ENCODE data around the gene SPRY1. TPM values are rescaled to one million over a fixed set of nuclear protein-coding genes. Genes with fewer than 3 reads are reported as not detected.
A peak's percentile ranks its signal among the peaks of the same experiment; 100 is the strongest.

Gene SPRY1
- 47.6 and 49.0 TPM in 2 replicates for total RNA-seq

- H3K27ac Mint-ChIP-seq, result peak within 1 kb of the TSS; percentile 96
Observed at GRCh38 chr4:123396307-123397143, at the start of gene SPRY1. TSS of gene SPRY1 (plus strand) at chr4:123396795. CDS start at chr4:123401592, 4,797 bp downstream.

GRCh38 chr4:123346951-123347350 is 49.6 kb upstream of the SPRY1 start:
- intact Hi-C loops (cut with micrococcal nuclease), result no loop called here
- H3K4me3 Mint-ChIP-seq, result no peak overlapping the region
- peaks cover 22% of the 10 kb centered on the region for H3K27me3 Mint-ChIP-seq (ENCODE audit: insufficient read depth)
- H3K4me1 Mint-ChIP-seq (ENCODE audit: low read depth), result peaks cover 5% of the 10 kb centered on the region
- no peaks in the 10 kb centered on the region for H3K9me3 Mint-ChIP-seq
- no peak for DNase-seq (ENCODE audit: low spot score)
- H3K27ac Mint-ChIP-seq, result no peak overlapping the region
- no peaks in the 10 kb centered on the region for H3K36me3 Mint-ChIP-seq (ENCODE audit: low read depth)

More at GRCh38 chr4:123396307-123397143, at the start of gene SPRY1:
- DNase-seq (ENCODE audit: low spot score), result peak; percentile 77
- H3K4me1 Mint-ChIP-seq (ENCODE audit: low read depth), result peaks cover 42% of the 10 kb centered on the region
- peaks cover 25% of the 10 kb centered on the region for H3K36me3 Mint-ChIP-seq (ENCODE audit: low read depth)
- H3K9me3 Mint-ChIP-seq, result no peaks in the 10 kb centered on the region
- H3K27me3 Mint-ChIP-seq (ENCODE audit: insufficient read depth), result peaks cover 14% of the 10 kb centered on the region
- intact Hi-C loops (cut with micrococcal nuclease), result loop anchor here (1.0 to 10.0 kb wide), 8 partner anchors 110 to 1244 kb away; partner anchors contain the start of genes BLTP1 and NUDT6
- H3K4me3 Mint-ChIP-seq, result peak within 1 kb of the TSS; percentile 96

- intact Hi-C loops (cut with micrococcal nuclease), result no loop called here
- Mint-ChIP-seq H3K27ac (no peak overlapping the region), H3K4me1 (ENCODE audit: low read depth) (peaks cover 10% of the 10 kb centered on the region)
Observed at GRCh38 chr4:123348946-123349345, 47.6 kb upstream of the SPRY1 start.

GRCh38 chr4:123349421-123350190 is 47.0 kb upstream of the SPRY1 start:
- intact Hi-C loops (cut with micrococcal nuclease), result loop anchor here (10.0 kb wide), 1 partner anchor 765 kb away; no protein-coding TSS in a partner anchor

More at GRCh38 chr4:123348946-123349345, 47.6 kb upstream of the SPRY1 start:
- Mint-ChIP-seq H3K27me3 (ENCODE audit: insufficient read depth) (peaks cover 22% of the 10 kb centered on the region), H3K36me3 (ENCODE audit: low read depth) (no peaks in the 10 kb centered on the region), H3K9me3 (no peaks in the 10 kb centered on the region), H3K4me3 (no peak overlapping the region)
- no peak for DNase-seq (ENCODE audit: low spot score)

GRCh38 chr4:123350191-123350544 is 46.4 kb upstream of the SPRY1 start:
- Mint-ChIP-seq H3K4me1 (ENCODE audit: low read depth) (peaks cover 10% of the 10 kb centered on the region), H3K36me3 (ENCODE audit: low read depth) (no peaks in the 10 kb centered on the region), H3K4me3 (no peak overlapping the region), H3K9me3 (no peaks in the 10 kb centered on the region), H3K27ac (no peak overlapping the region), H3K27me3 (ENCODE audit: insufficient read depth) (peaks cover 22% of the 10 kb centered on the region)
- intact Hi-C loops (cut with micrococcal nuclease), result loop anchor here (10.0 kb wide), 1 partner anchor 765 kb away; no protein-coding TSS in a partner anchor
- no peak for DNase-seq (ENCODE audit: low spot score)

More at GRCh38 chr4:123349421-123350190, 47.0 kb upstream of the SPRY1 start:
- H3K4me3 Mint-ChIP-seq, result no peak overlapping the region
- no peaks in the 10 kb centered on the region for H3K36me3 Mint-ChIP-seq (ENCODE audit: low read depth)
- no peaks in the 10 kb centered on the region for H3K9me3 Mint-ChIP-seq
- H3K27ac Mint-ChIP-seq, result no peak overlapping the region
- H3K4me1 Mint-ChIP-seq (ENCODE audit: low read depth), result peaks cover 10% of the 10 kb centered on the region
- DNase-seq (ENCODE audit: low spot score), result no peak
- H3K27me3 Mint-ChIP-seq (ENCODE audit: insufficient read depth), result peaks cover 22% of the 10 kb centered on the region

GRCh38 chr4:123350726-123351125 is 45.9 kb upstream of the SPRY1 start:
- DNase-seq (ENCODE audit: low spot score), result no peak
- intact Hi-C loops (cut with micrococcal nuclease), result loop anchor here (10.0 kb wide), 1 partner anchor 764 kb away; no protein-coding TSS in a partner anchor
- no peak overlapping the region for H3K4me3 Mint-ChIP-seq
- H3K27ac Mint-ChIP-seq, result no peak overlapping the region
- H3K27me3 Mint-ChIP-seq (ENCODE audit: insufficient read depth), result peaks cover 22% of the 10 kb centered on the region
- H3K9me3 Mint-ChIP-seq, result no peaks in the 10 kb centered on the region
- H3K4me1 Mint-ChIP-seq (ENCODE audit: low read depth), result peaks cover 10% of the 10 kb centered on the region
- H3K36me3 Mint-ChIP-seq (ENCODE audit: low read depth), result no peaks in the 10 kb centered on the region

GRCh38 chr4:123351713-123352112 is 44.9 kb upstream of the SPRY1 start:
- no peaks in the 10 kb centered on the region for H3K36me3 Mint-ChIP-seq (ENCODE audit: low read depth)
- no peak overlapping the region for H3K27ac Mint-ChIP-seq
- no peak for DNase-seq (ENCODE audit: low spot score)
- no peak overlapping the region for H3K4me3 Mint-ChIP-seq
- H3K9me3 Mint-ChIP-seq, result no peaks in the 10 kb centered on the region
- intact Hi-C loops (cut with micrococcal nuclease), result loop anchor here (10.0 kb wide), 1 partner anchor 763 kb away; no protein-coding TSS in a partner anchor
- H3K4me1 Mint-ChIP-seq (ENCODE audit: low read depth), result peaks cover 10% of the 10 kb centered on the region
- peaks cover 16% of the 10 kb centered on the region for H3K27me3 Mint-ChIP-seq (ENCODE audit: insufficient read depth)

GRCh38 chr4:123352240-123352945 is 44.2 kb upstream of the SPRY1 start:
- Mint-ChIP-seq H3K9me3 (no peaks in the 10 kb centered on the region), H3K36me3 (ENCODE audit: low read depth) (no peaks in the 10 kb centered on the region), H3K4me1 (ENCODE audit: low read depth) (peaks cover 5% of the 10 kb centered on the region), H3K27me3 (ENCODE audit: insufficient read depth) (peaks cover 11% of the 10 kb centered on the region), H3K4me3 (no peak overlapping the region), H3K27ac (no peak overlapping the region)
- intact Hi-C loops (cut with micrococcal nuclease), result loop anchor here (10.0 kb wide), 1 partner anchor 762 kb away; no protein-coding TSS in a partner anchor
- no peak for DNase-seq (ENCODE audit: low spot score)

GRCh38 chr4:123352966-123353365 is 43.6 kb upstream of the SPRY1 start:
- Mint-ChIP-seq H3K4me1 (ENCODE audit: low read depth) (peaks cover 5% of the 10 kb centered on the region), H3K9me3 (no peaks in the 10 kb centered on the region)

GRCh38 chr4:123353656-123354055 is 42.9 kb upstream of the SPRY1 start:
- Mint-ChIP-seq H3K36me3 (ENCODE audit: low read depth) (no peaks in the 10 kb centered on the region), H3K27me3 (ENCODE audit: insufficient read depth) (peaks cover 10% of the 10 kb centered on the region), H3K27ac (no peak overlapping the region), H3K9me3 (no peaks in the 10 kb centered on the region), H3K4me1 (ENCODE audit: low read depth) (peaks cover 5% of the 10 kb centered on the region), H3K4me3 (no peak overlapping the region)
- DNase-seq (ENCODE audit: low spot score), result no peak
- intact Hi-C loops (cut with micrococcal nuclease), result loop anchor here (10.0 kb wide), 1 partner anchor 761 kb away; no protein-coding TSS in a partner anchor

More at GRCh38 chr4:123352966-123353365, 43.6 kb upstream of the SPRY1 start:
- H3K36me3 Mint-ChIP-seq (ENCODE audit: low read depth), result no peaks in the 10 kb centered on the region
- no peak overlapping the region for H3K4me3 Mint-ChIP-seq
- intact Hi-C loops (cut with micrococcal nuclease), result loop anchor here (10.0 kb wide), 1 partner anchor 762 kb away; no protein-coding TSS in a partner anchor
- peaks cover 10% of the 10 kb centered on the region for H3K27me3 Mint-ChIP-seq (ENCODE audit: insufficient read depth)
- H3K27ac Mint-ChIP-seq, result no peak overlapping the region
- no peak for DNase-seq (ENCODE audit: low spot score)

GRCh38 chr4:123354701-123355100 is 41.9 kb upstream of the SPRY1 start:
- Mint-ChIP-seq H3K27me3 (ENCODE audit: insufficient read depth) (peaks cover 7% of the 10 kb centered on the region), H3K4me3 (no peak overlapping the region), H3K9me3 (no peaks in the 10 kb centered on the region), H3K4me1 (ENCODE audit: low read depth) (peaks cover 5% of the 10 kb centered on the region), H3K27ac (no peak overlapping the region), H3K36me3 (ENCODE audit: low read depth) (no peaks in the 10 kb centered on the region)
- intact Hi-C loops (cut with micrococcal nuclease), result loop anchor here (10.0 kb wide), 1 partner anchor 760 kb away; no protein-coding TSS in a partner anchor
- DNase-seq (ENCODE audit: low spot score), result no peak

GRCh38 chr4:123356921-123357320 is 39.7 kb upstream of the SPRY1 start:
- Mint-ChIP-seq H3K4me3 (no peak overlapping the region), H3K36me3 (ENCODE audit: low read depth) (no peaks in the 10 kb centered on the region), H3K4me1 (ENCODE audit: low read depth) (peaks cover 5% of the 10 kb centered on the region), H3K9me3 (no peaks in the 10 kb centered on the region), H3K27ac (no peak overlapping the region), H3K27me3 (ENCODE audit: insufficient read depth) (peaks cover 2% of the 10 kb centered on the region)
- DNase-seq (ENCODE audit: low spot score), result no peak
- intact Hi-C loops (cut with micrococcal nuclease), result loop anchor here (10.0 kb wide), 1 partner anchor 758 kb away; no protein-coding TSS in a partner anchor
